Aorta (tissue), 5 donors: ENCODE data around the gene CDCA5. TPM values are rescaled to one million over a fixed set of nuclear protein-coding genes. Genes with fewer than 3 reads are reported as not detected.
A peak's percentile ranks its signal among the peaks of the same experiment; 100 is the strongest.

Source experiments
- ATAC-seq: fragments of 200-7000 bp; cut with Tn5 transposase; one replicate; pipeline ENCODE4 v1.9.1; 2022; ENCODE audit warnings: moderate library complexity; ENCODE audit not compliant: low FRiP score
- DNase-seq, 2 donors: peaks; one replicate each; pipeline ENCODE4 v3.0.0-alpha.2; 2020
- H3K27ac ChIP-seq, 2 donors: one replicate each; pipeline ENCODE4 v1.5.1; 2013; ENCODE audit warnings: low read length in 2 of 2, mild to moderate bottlenecking in 2 of 2, moderate library complexity in 2 of 2, control low read depth in 1 of 2, inconsistent platforms in 1 of 2, low read depth in 1 of 2
- H3K27me3 ChIP-seq, 2 donors: one replicate each; pipeline ENCODE4 v1.6.1; 2013; ENCODE audit warnings: control low read depth in 1 of 2, low read length in 1 of 2, mild to moderate bottlenecking in 1 of 2, moderate library complexity in 1 of 2; ENCODE audit not compliant: insufficient read depth in 2 of 2, control insufficient read depth in 1 of 2
- H3K36me3 ChIP-seq, 2 donors: one replicate each; pipeline ENCODE4 v1.6.1; 2013; ENCODE audit warnings: control low read depth in 1 of 2, low read length in 1 of 2, mild to moderate bottlenecking in 1 of 2; ENCODE audit not compliant: insufficient read depth in 2 of 2, control insufficient read depth in 1 of 2
- H3K4me1 ChIP-seq, 2 donors: one replicate each; pipeline ENCODE4 v1.6.1; 2013; ENCODE audit warnings: low read length in 2 of 2, control low read depth in 1 of 2, mild to moderate bottlenecking in 1 of 2, moderate library complexity in 1 of 2; ENCODE audit not compliant: insufficient read depth in 2 of 2, control insufficient read depth in 1 of 2
- H3K4me3 ChIP-seq, 2 donors: one replicate each; pipeline ENCODE4 v1.5.1; 2013; ENCODE audit warnings: low read length in 2 of 2, control low read depth in 1 of 2, mild to moderate bottlenecking in 1 of 2
- H3K9me3 ChIP-seq: one replicate; pipeline ENCODE4 v1.6.1; 2013; ENCODE audit warnings: mild to moderate bottlenecking, low read length; ENCODE audit not compliant: control insufficient read depth
- WGBS, 2 donors: extraction: QIAGEN DNeasy Blood & Tissue Kit; methylation state at CpG; one replicate each; pipeline ENCODE4 v1.1.7; 2013; 5-methylcytosine and 5-hydroxymethylcytosine counted together
- intact Hi-C, 2 donors: fragments of 100-400 bp; cut with DNase I; formaldehyde crosslinking; loops; one replicate each; pipeline versions ENCODE4 v1.14.2 to v1.15.0; 2022
- polyA plus RNA-seq, 2 donors: library from polyadenylated mRNA; stranded (reverse); fragments of 200-250 nt; gene quantifications; one replicate each; pipeline ENCODE4 v1.2.3, GENCODE V29; 2013
- total RNA-seq, 2 donors: library from RNA; stranded (reverse); fragmentation: NEBNext Ultra II Directional; extraction: Animal tissue kit (Norgen Biotek cat#: 25700); gene quantifications; one replicate each; pipeline ENCODE4 v1.2.1, GENCODE V29; 2021
- donor health status: healthy with polysubstance abuse.
- donor health status: Bipolar disorder and iron deficiency.
- donor health status: DM: no; HTN: no; CAD: no.
- donor health status: DM: no; HTN: no; CAD: no.
- donor health status: DM: yes; HTN: yes; CAD: no.

CDCA5 gene
- total and polyA plus RNA-seq, 4 donors = 0.81 to 2.5 (median 1.0) TPM

GRCh38 chr11:65109231-65110198 is 25.7 kb upstream of the CDCA5 start:
- Histone ChIP-seq H3K4me1 (no peaks in the 10 kb centered on the region), H3K27me3 (no peaks in the 10 kb centered on the region), H3K27ac (no peak overlapping the region), H3K36me3 (peaks cover 0 to 4% of the 10 kb centered on the region in 2 donors), H3K9me3 (no peaks in the 10 kb centered on the region), H3K4me3 (no peak overlapping the region)
- ATAC-seq (no peak), DNase-seq (no peak)
- intact Hi-C loops = no loop called here
- WGBS, 2 donors = 86 to 87% methylated on average over 36 of the region's 36 CpGs

DNA sequence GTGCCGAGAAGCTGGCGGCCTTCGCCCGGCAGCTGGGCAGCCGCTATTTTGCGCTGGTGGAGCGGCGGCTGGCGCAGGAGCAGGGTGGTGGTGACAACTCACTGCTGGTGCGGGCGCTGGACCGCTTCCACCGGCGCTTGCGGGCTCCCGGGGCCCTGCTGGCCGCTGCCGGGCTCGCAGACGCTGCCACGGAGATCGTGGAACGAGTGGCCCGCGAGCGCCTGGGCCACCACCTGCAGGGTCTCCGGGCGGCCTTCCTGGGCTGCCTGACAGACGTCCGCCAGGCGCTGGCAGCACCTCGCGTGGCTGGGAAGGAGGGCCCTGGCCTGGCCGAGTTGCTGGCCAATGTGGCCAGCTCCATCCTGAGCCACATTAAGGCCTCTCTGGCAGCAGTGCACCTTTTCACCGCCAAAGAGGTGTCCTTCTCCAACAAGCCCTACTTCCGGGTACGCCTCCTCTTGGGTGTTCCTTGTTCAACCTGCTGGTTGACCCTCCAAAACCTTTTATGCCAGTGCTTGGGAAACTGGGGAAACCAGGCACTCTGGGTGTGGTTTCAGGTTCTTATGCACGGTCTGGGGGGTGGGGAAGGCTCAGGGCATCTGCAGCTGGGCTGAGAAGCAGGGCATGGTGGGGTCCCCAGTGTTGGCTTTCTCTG is 24.8 kb upstream of the CDCA5 start:
- Histone ChIP-seq H3K9me3 (no peaks in the 10 kb centered on the region), H3K27ac (no peak overlapping the region), H3K4me1 (no peaks in the 10 kb centered on the region), H3K4me3 (no peak overlapping the region), H3K27me3 (no peaks in the 10 kb centered on the region), H3K36me3 (peaks cover 0 to 4% of the 10 kb centered on the region in 2 donors)
- ATAC-seq (no peak), DNase-seq (no peak)
- intact Hi-C loops = no loop called here
- 92 to 93% methylated on average over 38 of the region's 38 CpGs for WGBS, 2 donors

DNA sequence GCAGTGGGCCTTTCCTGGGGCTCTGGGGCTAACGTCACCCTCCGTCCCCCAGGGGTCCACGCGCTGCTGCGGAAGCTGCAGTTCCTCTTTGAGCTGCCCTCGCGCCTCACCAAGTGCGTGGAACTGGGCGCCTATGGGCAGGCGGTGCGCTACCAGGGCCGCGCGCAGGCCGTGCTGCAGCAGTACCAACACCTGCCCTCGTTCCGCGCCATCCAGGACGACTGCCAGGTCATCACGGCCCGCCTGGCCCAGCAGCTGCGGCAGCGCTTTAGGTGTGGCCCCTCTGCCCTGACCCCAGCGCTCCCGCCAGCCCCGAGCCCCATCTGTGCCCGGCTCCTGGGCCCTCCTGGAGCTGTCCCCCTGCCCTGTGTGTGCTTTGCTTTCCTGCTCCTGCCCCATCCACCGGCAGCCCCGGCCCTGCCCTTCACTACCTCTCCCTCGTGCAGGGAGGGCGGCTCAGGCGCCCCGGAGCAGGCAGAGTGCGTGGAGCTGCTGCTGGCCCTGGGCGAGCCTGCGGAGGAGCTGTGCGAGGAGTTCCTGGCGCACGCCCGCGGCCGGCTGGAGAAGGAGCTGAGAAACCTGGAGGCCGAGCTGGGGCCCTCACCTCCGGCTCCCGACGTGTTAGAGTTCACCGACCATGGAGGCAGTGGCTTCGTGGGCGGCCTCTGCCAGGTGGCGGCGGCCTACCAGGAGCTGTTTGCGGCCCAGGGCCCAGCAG is 24.1 kb upstream of the CDCA5 start:
- intact Hi-C loops = no loop called here
- Histone ChIP-seq H3K4me3 (no peak overlapping the region), H3K36me3 (peaks cover 0 to 4% of the 10 kb centered on the region in 2 donors), H3K9me3 (no peaks in the 10 kb centered on the region), H3K27me3 (no peaks in the 10 kb centered on the region), H3K27ac (no peak overlapping the region), H3K4me1 (no peaks in the 10 kb centered on the region)
- no peak for ATAC-seq
- WGBS, 2 donors = 92 to 94% methylated on average over 50 to 52 of the region's 52 CpGs
- no peak for DNase-seq

GRCh38 chr11:65107078-65107477 is 23.2 kb upstream of the CDCA5 start:
- H3K4me3 ChIP-seq = no peak overlapping the region
- ATAC-seq (no peak), DNase-seq (no peak)
- intact Hi-C loops = no loop called here
- no peak overlapping the region for H3K27ac ChIP-seq
- peaks cover 0 to 4% of the 10 kb centered on the region in 2 donors for H3K36me3 ChIP-seq
- H3K4me1 ChIP-seq = no peaks in the 10 kb centered on the region
- no peaks in the 10 kb centered on the region for H3K27me3 ChIP-seq
- H3K9me3 ChIP-seq = no peaks in the 10 kb centered on the region
- WGBS, 2 donors = 93 to 96% methylated on average over 14 to 15 of the region's 15 CpGs

DNA sequence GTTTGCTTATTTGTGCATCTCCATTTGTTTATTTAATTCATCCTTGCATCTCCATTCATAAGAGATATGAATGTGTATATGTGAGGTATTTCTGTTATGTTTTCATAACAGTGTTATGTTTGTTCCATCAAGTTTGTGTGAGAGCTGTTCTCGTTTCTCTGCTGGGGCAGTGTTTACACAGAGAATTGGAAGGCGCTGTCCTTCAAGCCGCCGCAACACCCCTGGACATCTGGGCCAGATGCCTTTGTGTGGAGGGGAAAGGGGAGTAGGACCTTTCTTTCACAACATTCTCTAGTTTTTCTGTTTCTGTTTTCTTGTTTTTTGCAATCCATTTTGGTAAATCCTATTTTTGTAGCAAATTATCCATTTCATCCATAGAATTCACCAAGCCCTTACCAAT is 20.8 kb upstream of the CDCA5 start:
- Histone ChIP-seq H3K4me3 (no peak overlapping the region), H3K4me1 (no peaks in the 10 kb centered on the region), H3K9me3 (no peaks in the 10 kb centered on the region), H3K27ac (no peak overlapping the region), H3K27me3 (no peaks in the 10 kb centered on the region), H3K36me3 (peaks cover 0 to 4% of the 10 kb centered on the region in 2 donors)
- intact Hi-C loops = no loop called here
- ATAC-seq (no peak), DNase-seq (no peak)
- WGBS, 2 donors = 78 to 79% methylated on average over 4 of the region's 4 CpGs

DNA sequence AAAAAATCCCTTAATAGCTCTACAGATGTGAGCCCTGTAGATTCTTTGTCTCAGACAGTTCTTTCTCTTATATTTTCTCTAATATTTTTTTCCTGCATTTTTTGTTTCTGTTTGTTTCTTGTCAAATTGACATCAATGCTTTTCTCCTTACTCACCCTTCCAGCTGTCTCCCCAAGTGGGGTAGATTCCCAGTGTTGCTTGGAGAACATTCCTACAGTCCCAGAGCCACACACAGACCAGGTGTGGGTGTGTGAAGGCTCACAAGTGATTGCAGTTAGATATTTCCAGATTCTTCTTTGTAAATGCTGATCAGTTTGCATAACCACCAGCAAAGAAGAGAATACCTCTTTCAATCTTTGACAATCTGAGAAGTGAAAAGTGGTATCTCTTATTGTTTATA is 19.6 kb upstream of the CDCA5 start:
- Histone ChIP-seq H3K4me1 (no peaks in the 10 kb centered on the region), H3K4me3 (no peak overlapping the region), H3K27ac (no peak overlapping the region), H3K9me3 (no peaks in the 10 kb centered on the region), H3K36me3 (peaks cover 0 to 4% of the 10 kb centered on the region in 2 donors), H3K27me3 (no peaks in the 10 kb centered on the region)
- intact Hi-C loops = no loop called here
- ATAC-seq (no peak), DNase-seq (no peak)

DNA sequence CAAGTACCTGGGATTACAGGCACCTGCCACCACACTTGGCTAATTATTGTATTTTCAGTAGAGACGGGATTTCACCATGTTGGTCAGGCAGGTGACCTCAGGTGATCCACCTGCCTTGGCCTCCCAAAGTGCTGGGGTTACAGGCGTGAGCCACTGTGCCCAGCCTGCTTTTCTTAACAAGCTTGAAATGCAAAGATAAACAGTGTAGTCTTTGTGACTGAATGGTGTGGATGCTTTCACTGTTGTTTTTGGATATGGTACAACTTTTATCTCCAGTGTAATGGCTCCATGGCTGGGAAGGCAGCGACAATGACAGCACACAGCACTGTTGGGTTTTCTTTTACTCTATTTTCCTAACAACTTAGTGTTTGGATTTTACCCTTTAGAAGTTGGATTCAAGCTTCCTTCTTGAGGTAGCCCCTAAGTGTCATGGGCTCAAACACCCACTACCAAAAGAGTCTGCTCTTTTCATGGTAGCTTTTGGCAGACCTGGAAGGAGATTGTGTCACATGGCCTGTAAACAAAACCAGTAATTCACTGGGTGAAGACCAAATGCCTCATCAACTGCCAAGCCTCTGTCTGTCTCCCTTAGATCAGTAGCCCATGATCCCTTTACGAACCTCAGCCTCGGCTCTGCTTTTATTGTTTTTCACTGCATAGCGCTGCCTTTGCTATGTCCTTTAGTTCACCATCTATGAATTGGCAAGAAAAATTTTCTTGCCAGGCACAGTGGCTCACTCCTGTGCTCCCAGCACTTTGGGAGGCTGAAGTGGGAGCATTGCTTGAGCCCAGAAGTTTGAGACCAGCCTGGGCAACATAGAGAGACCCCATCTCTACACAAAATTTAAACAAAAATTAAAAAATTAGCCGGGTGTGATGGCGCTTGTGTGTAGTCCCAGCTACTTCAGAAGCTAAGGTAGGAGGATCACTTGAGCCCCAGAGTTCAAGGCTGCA is 18.6 kb upstream of the CDCA5 start:
- no peaks in the 10 kb centered on the region for H3K4me1 ChIP-seq

More for the DNA sequence above, 18.6 kb upstream of the CDCA5 start:
- no peaks in the 10 kb centered on the region for H3K27me3 ChIP-seq
- H3K36me3 ChIP-seq = no peaks in the 10 kb centered on the region
- intact Hi-C loops = no loop called here
- 36 to 41% methylated on average over 8 of the region's 8 CpGs for WGBS, 2 donors
- no peak overlapping the region for H3K4me3 ChIP-seq
- ATAC-seq (peak; percentile 62), DNase-seq (no peak)
- no peaks in the 10 kb centered on the region for H3K9me3 ChIP-seq
- H3K27ac ChIP-seq = peak overlapping the region in 1 of 2 donors; percentile 53
